B cell (primary cell): ENCODE measurements around the gene TMEM271.

Experiments
- EZH2 ChIP-seq: IDR thresholded peaks from 2 replicates; pipeline ENCODE4 v1.6.1; 2012; ENCODE audit warnings: borderline replicate concordance, low read depth, mild to moderate bottlenecking, moderate library complexity, low read length; ENCODE audit not compliant: insufficient read depth, poor library complexity, severe bottlenecking
- TF ChIP-seq, protein P1 (sequence below): fragments of 200-600 bp; IDR thresholded peaks from one replicate; pipeline ENCODE4 v1.8.0; 2022; ENCODE audit warnings: antibody characterized with exemption, mild to moderate bottlenecking

- TF ChIP-seq, protein P1, sequence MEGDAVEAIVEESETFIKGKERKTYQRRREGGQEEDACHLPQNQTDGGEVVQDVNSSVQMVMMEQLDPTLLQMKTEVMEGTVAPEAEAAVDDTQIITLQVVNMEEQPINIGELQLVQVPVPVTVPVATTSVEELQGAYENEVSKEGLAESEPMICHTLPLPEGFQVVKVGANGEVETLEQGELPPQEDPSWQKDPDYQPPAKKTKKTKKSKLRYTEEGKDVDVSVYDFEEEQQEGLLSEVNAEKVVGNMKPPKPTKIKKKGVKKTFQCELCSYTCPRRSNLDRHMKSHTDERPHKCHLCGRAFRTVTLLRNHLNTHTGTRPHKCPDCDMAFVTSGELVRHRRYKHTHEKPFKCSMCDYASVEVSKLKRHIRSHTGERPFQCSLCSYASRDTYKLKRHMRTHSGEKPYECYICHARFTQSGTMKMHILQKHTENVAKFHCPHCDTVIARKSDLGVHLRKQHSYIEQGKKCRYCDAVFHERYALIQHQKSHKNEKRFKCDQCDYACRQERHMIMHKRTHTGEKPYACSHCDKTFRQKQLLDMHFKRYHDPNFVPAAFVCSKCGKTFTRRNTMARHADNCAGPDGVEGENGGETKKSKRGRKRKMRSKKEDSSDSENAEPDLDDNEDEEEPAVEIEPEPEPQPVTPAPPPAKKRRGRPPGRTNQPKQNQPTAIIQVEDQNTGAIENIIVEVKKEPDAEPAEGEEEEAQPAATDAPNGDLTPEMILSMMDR = no peak
- TF ChIP-seq EZH2 = no peak
Measured at GRCh38 chr4:609400-610050, 33.4 kb upstream of the TMEM271 start.
